HFF-Myc (cell line): ENCODE measurements around the gene IFT88.

Source experiments
- DNase-seq: peaks from one replicate; pipeline ENCODE4 v3.0.0-alpha.2; 2011; ENCODE audit warnings: low read depth; ENCODE audit errors: extremely low read depth
- H3K4me3 ChIP-seq: replicated peaks from 2 replicates; pipeline ENCODE4 v1.5.1; 2011; ENCODE audit warnings: low read depth, mild to moderate bottlenecking, control low read depth, low read length
- TF ChIP-seq, protein P1 (sequence below): IDR thresholded peaks from 2 replicates; pipeline ENCODE4 v1.5.1; 2012; ENCODE audit warnings: mild to moderate bottlenecking, low read depth, low read length, control low read depth; ENCODE audit errors: missing control alignments

IFT88 gene

GRCh38 chr13:20573636-20574035 is 6.7 kb downstream of the IFT88 start:
- TF ChIP-seq, protein P1, sequence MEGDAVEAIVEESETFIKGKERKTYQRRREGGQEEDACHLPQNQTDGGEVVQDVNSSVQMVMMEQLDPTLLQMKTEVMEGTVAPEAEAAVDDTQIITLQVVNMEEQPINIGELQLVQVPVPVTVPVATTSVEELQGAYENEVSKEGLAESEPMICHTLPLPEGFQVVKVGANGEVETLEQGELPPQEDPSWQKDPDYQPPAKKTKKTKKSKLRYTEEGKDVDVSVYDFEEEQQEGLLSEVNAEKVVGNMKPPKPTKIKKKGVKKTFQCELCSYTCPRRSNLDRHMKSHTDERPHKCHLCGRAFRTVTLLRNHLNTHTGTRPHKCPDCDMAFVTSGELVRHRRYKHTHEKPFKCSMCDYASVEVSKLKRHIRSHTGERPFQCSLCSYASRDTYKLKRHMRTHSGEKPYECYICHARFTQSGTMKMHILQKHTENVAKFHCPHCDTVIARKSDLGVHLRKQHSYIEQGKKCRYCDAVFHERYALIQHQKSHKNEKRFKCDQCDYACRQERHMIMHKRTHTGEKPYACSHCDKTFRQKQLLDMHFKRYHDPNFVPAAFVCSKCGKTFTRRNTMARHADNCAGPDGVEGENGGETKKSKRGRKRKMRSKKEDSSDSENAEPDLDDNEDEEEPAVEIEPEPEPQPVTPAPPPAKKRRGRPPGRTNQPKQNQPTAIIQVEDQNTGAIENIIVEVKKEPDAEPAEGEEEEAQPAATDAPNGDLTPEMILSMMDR: no peak

DNA sequence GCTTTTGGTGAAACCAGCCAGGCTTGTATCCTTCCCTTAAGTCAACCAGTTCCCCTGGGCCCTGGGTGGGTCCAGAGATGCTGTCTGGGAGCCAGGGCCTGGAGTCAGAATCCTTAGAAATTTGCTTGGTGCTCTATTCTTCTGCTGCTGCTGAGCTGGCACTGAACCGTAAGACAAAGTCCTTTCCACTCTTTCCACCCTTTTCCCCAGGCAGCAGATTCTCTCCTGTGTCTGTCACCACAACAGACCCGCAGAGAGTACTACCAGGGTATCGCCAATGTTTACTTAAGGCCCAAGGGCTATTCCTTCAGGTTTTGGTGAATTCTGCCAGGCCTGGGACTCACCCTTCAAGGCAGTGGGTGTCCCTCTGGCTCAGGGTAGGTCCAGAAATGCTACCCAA is 12.2 kb downstream of the IFT88 start:
- H3K4me3 ChIP-seq: no peak overlapping the region
- DNase-seq: no peak
- TF ChIP-seq, protein P1: no peak

More at GRCh38 chr13:20573636-20574035, 6.7 kb downstream of the IFT88 start:
- DNase-seq: no peak
- no peak overlapping the region for H3K4me3 ChIP-seq

DNA sequence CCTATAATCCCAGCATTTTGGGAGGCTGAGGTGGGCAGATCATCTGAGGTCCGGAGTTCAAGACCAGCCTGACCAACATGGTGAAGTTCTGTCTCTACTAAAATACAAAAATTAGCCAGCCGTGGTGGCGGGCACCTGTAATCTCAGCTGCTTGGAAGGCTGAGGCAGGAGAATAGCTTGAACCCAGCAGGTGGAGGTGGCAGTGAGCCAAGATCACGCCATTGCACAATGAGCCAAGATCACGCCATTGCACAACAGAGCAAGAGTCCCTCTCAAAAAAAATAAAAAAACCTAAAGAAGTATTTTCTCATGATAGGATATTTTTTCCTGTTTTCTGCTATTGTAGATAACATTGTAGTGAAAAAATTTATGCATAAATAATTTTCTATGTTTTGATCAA is 13.3 kb downstream of the IFT88 start:
- TF ChIP-seq, protein P1: no peak
- H3K4me3 ChIP-seq: no peak overlapping the region
- no peak for DNase-seq

GRCh38 chr13:20582026-20582425 is 15.1 kb downstream of the IFT88 start:
- no peak overlapping the region for H3K4me3 ChIP-seq
- no peak for DNase-seq
- TF ChIP-seq, protein P1: no peak

DNA sequence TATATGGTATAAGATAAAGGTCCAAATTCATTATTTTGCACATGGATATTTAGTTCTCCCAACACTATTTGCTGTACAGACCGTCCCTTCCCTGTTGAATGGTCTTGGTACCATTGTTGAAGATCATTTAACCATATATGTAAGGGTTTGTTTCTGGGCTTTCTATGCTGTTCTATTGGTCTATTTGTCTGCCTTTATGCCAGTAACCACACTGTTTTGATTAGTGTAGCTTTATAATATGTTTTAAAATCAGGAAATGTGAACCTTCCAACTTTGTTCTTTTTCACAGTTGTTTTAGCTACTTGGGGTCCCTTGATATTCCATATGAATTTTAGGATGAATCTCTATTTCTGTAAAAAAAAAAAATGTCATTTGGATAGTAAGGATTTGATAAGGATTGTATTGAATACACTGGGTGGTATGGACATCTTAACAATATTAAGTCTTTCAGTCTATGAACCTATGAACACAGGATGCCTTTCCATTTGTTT is 16.9 kb downstream of the IFT88 start:
- TF ChIP-seq, protein P1: no peak
- DNase-seq: no peak
- H3K4me3 ChIP-seq: no peak overlapping the region

GRCh38 chr13:20585371-20585770 is 18.4 kb downstream of the IFT88 start:
- DNase-seq: no peak
- H3K4me3 ChIP-seq: no peak overlapping the region
- TF ChIP-seq, protein P1: no peak

DNA sequence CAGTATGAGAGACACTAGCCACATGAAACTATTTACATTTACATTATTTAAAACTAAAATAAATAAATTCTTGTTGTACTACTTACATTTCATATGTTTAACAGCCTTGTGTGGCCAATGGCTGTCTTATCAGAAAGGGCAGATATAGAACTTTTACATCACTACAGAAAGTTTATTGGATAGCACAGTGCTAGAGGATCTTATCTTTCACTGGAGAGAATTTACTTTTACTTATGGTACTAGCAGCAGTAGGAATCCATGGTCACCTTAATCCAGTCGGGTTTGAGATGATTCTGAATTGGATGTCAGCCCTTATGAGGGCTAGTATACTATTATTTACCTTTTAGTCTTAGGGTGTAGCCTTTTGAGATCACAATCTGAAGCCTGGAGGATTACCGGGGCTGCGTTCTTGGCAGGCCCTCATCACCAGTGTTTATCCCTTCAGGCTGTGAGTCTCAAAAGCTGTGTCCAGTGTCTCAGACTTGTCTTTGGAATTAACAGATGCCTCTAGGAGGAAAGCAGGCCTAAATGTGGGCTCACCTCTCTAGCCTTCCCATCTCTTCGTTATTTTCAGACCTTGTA is 21.7 kb downstream of the IFT88 start:
- TF ChIP-seq, protein P1: no peak
- no peak overlapping the region for H3K4me3 ChIP-seq
- no peak for DNase-seq
